ENCODE data around the gene LRMDA. TPM values are rescaled to one million over a fixed set of nuclear protein-coding genes. Genes with fewer than 3 reads are reported as not detected.

LRMDA gene
- total and polyA plus RNA-seq, 12 donors = 30.7 to 132 (median 78.1) TPM

- WGBS, 4 donors = 89 to 95% (median 95%) methylated on average over 1 of the region's 1 CpG
- no peak for DNase-seq
- H3K27ac ChIP-seq = peak overlapping the region in 2 of 5 donors; percentile 64 to 94
- H3K27me3 ChIP-seq = no peaks in the 10 kb centered on the region
- no peak overlapping the region for H3K4me3 ChIP-seq
- intact Hi-C loops (cut with DNase I) = no loop called here
- H3K4me1 ChIP-seq (replicated peaks in 1 of 2) = peaks cover 38 to 45% of the 10 kb centered on the region in 2 donors
- TF ChIP-seq, protein P1, sequence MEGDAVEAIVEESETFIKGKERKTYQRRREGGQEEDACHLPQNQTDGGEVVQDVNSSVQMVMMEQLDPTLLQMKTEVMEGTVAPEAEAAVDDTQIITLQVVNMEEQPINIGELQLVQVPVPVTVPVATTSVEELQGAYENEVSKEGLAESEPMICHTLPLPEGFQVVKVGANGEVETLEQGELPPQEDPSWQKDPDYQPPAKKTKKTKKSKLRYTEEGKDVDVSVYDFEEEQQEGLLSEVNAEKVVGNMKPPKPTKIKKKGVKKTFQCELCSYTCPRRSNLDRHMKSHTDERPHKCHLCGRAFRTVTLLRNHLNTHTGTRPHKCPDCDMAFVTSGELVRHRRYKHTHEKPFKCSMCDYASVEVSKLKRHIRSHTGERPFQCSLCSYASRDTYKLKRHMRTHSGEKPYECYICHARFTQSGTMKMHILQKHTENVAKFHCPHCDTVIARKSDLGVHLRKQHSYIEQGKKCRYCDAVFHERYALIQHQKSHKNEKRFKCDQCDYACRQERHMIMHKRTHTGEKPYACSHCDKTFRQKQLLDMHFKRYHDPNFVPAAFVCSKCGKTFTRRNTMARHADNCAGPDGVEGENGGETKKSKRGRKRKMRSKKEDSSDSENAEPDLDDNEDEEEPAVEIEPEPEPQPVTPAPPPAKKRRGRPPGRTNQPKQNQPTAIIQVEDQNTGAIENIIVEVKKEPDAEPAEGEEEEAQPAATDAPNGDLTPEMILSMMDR (IDR thresholded peaks at IDR 0.05) = no peak
- no peak for TF ChIP-seq POLR2A (IDR thresholded peaks at IDR 0.05)
- H3K9me3 ChIP-seq (replicated peaks in 1 of 3) = no peaks in the 10 kb centered on the region
- no peaks in the 10 kb centered on the region for H3K36me3 ChIP-seq (replicated peaks in 1 of 2)
Observed at GRCh38 chr10:75426880-75427279, 4.5 kb upstream of the LRMDA start.

DNA sequence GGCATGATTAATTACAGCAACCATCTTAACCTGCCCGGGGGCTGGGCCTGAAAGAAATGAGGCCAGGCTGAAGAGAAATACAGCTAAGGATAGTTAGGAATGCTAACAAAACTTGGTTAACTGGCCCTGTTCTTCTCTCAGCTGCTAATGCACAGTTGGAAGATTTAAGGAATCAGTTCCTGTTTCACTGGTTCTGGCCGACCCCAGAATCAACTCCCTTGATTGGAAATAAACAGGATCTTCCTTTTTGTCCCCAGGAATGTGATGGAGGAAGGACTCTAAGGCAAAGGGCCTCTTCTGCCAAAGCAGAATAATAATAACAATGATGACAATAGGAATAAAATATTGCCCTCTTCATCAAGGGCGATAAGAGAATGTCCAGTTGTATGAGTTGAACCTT, 3.5 kb upstream of the LRMDA start:
- H3K36me3 ChIP-seq (replicated peaks in 1 of 2) = no peaks in the 10 kb centered on the region
- H3K27me3 ChIP-seq = no peaks in the 10 kb centered on the region
- H3K4me3 ChIP-seq = no peak overlapping the region
- DNase-seq = peak in 1 of 7 donors; percentile 46
- TF ChIP-seq, protein P1 (IDR thresholded peaks at IDR 0.05) = no peak
- TF ChIP-seq POLR2A (IDR thresholded peaks at IDR 0.05) = no peak
- intact Hi-C loops (cut with DNase I) = no loop called here
- no peaks in the 10 kb centered on the region for H3K9me3 ChIP-seq (replicated peaks in 1 of 3)
- H3K27ac ChIP-seq = peak overlapping the region; percentile 55 to 99 (median 89)
- WGBS, 4 donors = 20 to 27% (median 22%) methylated on average over 3 of the region's 3 CpGs
- H3K4me1 ChIP-seq (replicated peaks in 1 of 2) = peaks cover 48 to 56% of the 10 kb centered on the region in 2 donors

DNA sequence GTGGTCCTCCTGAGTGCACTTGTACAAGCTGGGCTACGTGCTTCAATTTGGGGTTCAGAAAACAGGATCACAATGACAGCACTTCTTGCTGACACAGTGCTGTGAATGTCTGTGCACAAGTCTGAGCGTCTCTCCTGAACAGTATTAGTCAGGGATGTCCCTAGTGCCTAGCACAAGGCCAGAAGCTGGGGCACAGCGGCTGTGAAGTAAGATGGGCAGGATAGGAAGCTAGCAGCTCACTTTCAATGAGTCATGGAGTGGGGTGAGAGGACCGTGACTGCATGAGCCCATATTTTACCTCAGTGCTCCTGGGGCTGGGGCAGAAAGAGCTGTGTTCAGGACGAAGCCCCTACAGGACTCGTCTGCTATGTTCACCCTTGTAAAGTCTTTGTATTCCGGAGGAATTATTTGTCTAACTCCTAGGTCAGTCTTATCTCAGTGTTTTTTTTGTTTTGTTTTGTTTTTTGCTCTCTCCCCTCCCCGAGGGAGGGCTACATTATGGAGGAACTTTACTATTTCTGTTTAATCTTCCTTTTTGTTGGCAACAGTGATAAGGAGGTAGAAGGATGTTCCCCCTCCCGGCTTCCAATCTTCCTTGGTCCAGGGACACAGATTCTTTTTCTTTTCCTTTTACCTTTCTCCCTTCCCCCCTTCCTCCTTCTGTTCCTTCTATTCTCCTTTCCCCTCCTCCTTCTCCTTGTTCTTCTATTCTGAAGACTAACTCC, 2.8 kb upstream of the LRMDA start:
- Histone ChIP-seq H3K4me3 (no peak overlapping the region), H3K36me3 (replicated peaks in 1 of 2) (no peaks in the 10 kb centered on the region), H3K4me1 (replicated peaks in 1 of 2) (peaks cover 52 to 57% of the 10 kb centered on the region in 2 donors), H3K9me3 (replicated peaks in 1 of 3) (no peaks in the 10 kb centered on the region), H3K27ac (peak overlapping the region; percentile 55 to 99 (median 89)), H3K27me3 (no peaks in the 10 kb centered on the region)
- TF ChIP-seq, protein P1 (IDR thresholded peaks at IDR 0.05) = peak in 4 of 6 experiments; percentile 8 to 35 (median 26)
- TF ChIP-seq POLR2A (IDR thresholded peaks at IDR 0.05) = peak in 1 of 2 donors; percentile 70
- 19 to 25% (median 24%) methylated on average over 8 to 9 of the region's 9 CpGs for WGBS, 4 donors
- peak; percentile 80 to 93 (median 91) for DNase-seq
- intact Hi-C loops (cut with DNase I) = no loop called here

GRCh38 chr10:75429159-75429827, 2.1 kb upstream of the LRMDA start:
- no peak for TF ChIP-seq POLR2A (IDR thresholded peaks at IDR 0.05)
- TF ChIP-seq, protein P1 (IDR thresholded peaks at IDR 0.05) = no peak
- intact Hi-C loops (cut with DNase I) = no loop called here
- Histone ChIP-seq H3K9me3 (replicated peaks in 1 of 3) (no peaks in the 10 kb centered on the region), H3K27ac (peak overlapping the region; percentile 55 to 99 (median 89)), H3K27me3 (no peaks in the 10 kb centered on the region), H3K4me3 (no peak overlapping the region), H3K4me1 (replicated peaks in 1 of 2) (peaks cover 52 to 57% of the 10 kb centered on the region in 2 donors), H3K36me3 (replicated peaks in 1 of 2) (no peaks in the 10 kb centered on the region)
- peak in 6 of 7 donors; percentile 49 to 64 (median 61) for DNase-seq
- 43 to 66% (median 49%) methylated on average over 5 of the region's 5 CpGs for WGBS, 4 donors

All from adrenal gland (tissue), 12 donors.